Measurements from ENCODE around the gene MSTN. TPM values are rescaled to one million over a fixed set of nuclear protein-coding genes. Genes with fewer than 3 reads are reported as not detected.

The MSTN gene
- total and polyA plus RNA-seq, 2 of the 4 experiments (the other 2 are of a cell fraction), result under 0.01 TPM; not detected in 1

- ChIA-PET POLR2A (ENCODE audit: unreplicated experiment) (no interaction called here), CTCF (no interaction called here)
- intact Hi-C loops (cut with micrococcal nuclease), result no loop called here
Observed at GRCh38 chr2:190017837-190018236, 44.7 kb downstream of the MSTN start.

More at GRCh38 chr2:190017837-190018236, 44.7 kb downstream of the MSTN start:
- Histone ChIP-seq H3K27me3 (ENCODE audit: control insufficient read depth, insufficient read depth, low read length) (peaks cover 3% of the 10 kb centered on the region), H3K18ac (ENCODE audit: low read depth, low read length) (no peak overlapping the region), H2BK15ac (ENCODE audit: low read depth, low read length) (no peak overlapping the region), H3K4ac (ENCODE audit: low read depth, low read length) (no peak overlapping the region), H3K4me2 (ENCODE audit: low read depth, low read length) (no peak overlapping the region), H3K56ac (ENCODE audit: extremely low read depth, insufficient read depth, low read length) (no peak overlapping the region), H4K5ac (ENCODE audit: low read depth, low read length) (no peak overlapping the region), H3K14ac (replicated peaks; ENCODE audit: low read depth, low read length) (no peak overlapping the region), H3K27ac (ENCODE audit: insufficient read depth, low read length) (no peak overlapping the region), H4K8ac (ENCODE audit: low read depth in 2 of 2, low read length in 2 of 2) (no peak overlapping the region), H2BK5ac (ENCODE audit: low read depth, low read length, poor library complexity, severe bottlenecking) (no peak overlapping the region), H2AK9ac (replicated peaks; ENCODE audit: low read depth, low read length, poor library complexity) (no peak overlapping the region), H3K4me1 (ENCODE audit: control insufficient read depth, insufficient read depth, low read length) (no peaks in the 10 kb centered on the region), H4K91ac (ENCODE audit: insufficient read depth, low read depth, low read length) (no peak overlapping the region), H3K9me3 (ENCODE audit: control insufficient read depth, insufficient read depth, low read length) (peaks cover 5% of the 10 kb centered on the region), H3K9ac (ENCODE audit: low read depth, low read length) (no peak overlapping the region), H3K4me3 (ENCODE audit: insufficient read depth, low read depth, low read length) (no peak overlapping the region), H2BK20ac (ENCODE audit: low read depth, low read length) (no peak overlapping the region), H3K9me1 (ENCODE audit: insufficient read depth, low read length) (no peaks in the 10 kb centered on the region), H2AK5ac (ENCODE audit: low read depth, low read length) (no peak overlapping the region), H3K23ac (ENCODE audit: low read depth, low read length) (no peak overlapping the region), H2AFZ (replicated peaks; ENCODE audit: low read length, poor library complexity) (no peak overlapping the region), H3K79me1 (ENCODE audit: low read depth in 1 of 2, low read length in 2 of 2) (no peaks in the 10 kb centered on the region), H3K36me3 (ENCODE audit: control insufficient read depth, insufficient read depth, low read length) (no peaks in the 10 kb centered on the region), H2BK120ac (ENCODE audit: low read depth, low read length) (no peak overlapping the region), H4K20me1 (ENCODE audit: insufficient read depth, low read length) (no peaks in the 10 kb centered on the region)
- DNase-seq (no peak), ATAC-seq (ENCODE audit: low read depth) (no peak)
- TF ChIP-seq FOS (IDR thresholded peaks at IDR 0.05; ENCODE audit: low read depth, low read length) (no peak), RCOR1 (IDR thresholded peaks at IDR 0.05; ENCODE audit: insufficient replicate concordance, low read length) (no peak), RAD21 (IDR thresholded peaks at IDR 0.05; ENCODE audit: low read length) (no peak), NFE2L2 (IDR thresholded peaks at IDR 0.05; ENCODE audit: low read depth, low read length) (no peak), CHD1 (IDR thresholded peaks at IDR 0.05; ENCODE audit: low read depth, low read length) (no peak), CTCF (conservative IDR thresholded peaks at IDR 0.05; ENCODE audit: low read depth, low read length) (no peak), MXI1 (IDR thresholded peaks at IDR 0.05; ENCODE audit: borderline replicate concordance, low read depth, low read length) (no peak), POLR2A (IDR thresholded peaks at IDR 0.05; ENCODE audit: low read depth, low read length) (no peak), ELK1 (IDR thresholded peaks at IDR 0.05; ENCODE audit: borderline replicate concordance, low read depth, low read length) (no peak), SMC3 (IDR thresholded peaks at IDR 0.05; ENCODE audit: low read depth, low read length) (no peak), MAZ (IDR thresholded peaks at IDR 0.05; ENCODE audit: borderline replicate concordance, low read depth, low read length) (no peak), USF2 (IDR thresholded peaks at IDR 0.05; ENCODE audit: low read depth, low read length) (no peak), RFX5 (IDR thresholded peaks at IDR 0.05; ENCODE audit: low read depth, low read length) (no peak), BHLHE40 (IDR thresholded peaks at IDR 0.05; ENCODE audit: low read depth, low read length) (no peak), CEBPB (IDR thresholded peaks at IDR 0.05; ENCODE audit: low read depth, low read length) (no peak), MAFK (IDR thresholded peaks at IDR 0.05; ENCODE audit: low read depth, low read length) (no peak)
- no TSS peak for BruUV-seq (replicated peaks)
- in situ Hi-C loops (cut with MboI; ENCODE audit: low sequenced_read_pairs), result no loop called here
- dilution Hi-C loops (cut with HindIII; ENCODE audit: low sequenced_read_pairs, unreplicated experiment), result no loop called here
- no CpG with 5 or more reads among the region's 1 CpG for WGBS, 2 experiments (ENCODE audit: extremely low coverage in 2 of 2, insufficient read length in 1 of 2)
